MM.1S (cell line): ENCODE measurements around the gene SP6.

ENCODE experiments used
- DNase-seq: peaks from one replicate; pipeline ENCODE4 v3.0.0-alpha.2; 2015
- H2AFZ ChIP-seq: fragments of 300-600 bp; sonication (generic); 2 replicates; pipeline ENCODE4 v1.6.0; 2016; ENCODE audit warnings: antibody characterized with exemption, low read length
- H3F3A ChIP-seq: fragments of 300-600 bp; sonication (generic); 2 replicates; pipeline ENCODE4 v1.6.1; 2016; ENCODE audit warnings: mild to moderate bottlenecking, antibody characterized with exemption, low read length, moderate library complexity, mixed read lengths; ENCODE audit not compliant: insufficient read depth
- H3K27ac ChIP-seq: fragments of 300-600 bp; sonication (generic); 2 replicates; pipeline ENCODE4 v1.5.1; 2016; ENCODE audit warnings: mild to moderate bottlenecking, low read length
- H3K27me3 ChIP-seq: fragments of 300-600 bp; sonication (generic); replicated peaks from 2 replicates; pipeline ENCODE4 v1.6.0; 2016; ENCODE audit warnings: low read length; ENCODE audit not compliant: insufficient read depth
- H3K36me3 ChIP-seq: fragments of 300-600 bp; sonication (generic); replicated peaks from 2 replicates; pipeline ENCODE4 v1.6.1; 2016; ENCODE audit warnings: mild to moderate bottlenecking, low read length, mixed read lengths; ENCODE audit not compliant: insufficient read depth
- H3K4me1 ChIP-seq: fragments of 300-600 bp; sonication (generic); 2 replicates; pipeline ENCODE4 v1.6.1; 2016; ENCODE audit warnings: low read length, mixed read lengths
- H3K4me2 ChIP-seq: fragments of 300-600 bp; sonication (generic); 2 replicates; pipeline ENCODE4 v1.6.0; 2016; ENCODE audit warnings: low read depth, low read length
- H3K4me3 ChIP-seq: fragments of 300-600 bp; sonication (generic); 2 replicates; pipeline ENCODE4 v1.5.1; 2016; ENCODE audit warnings: low read length, mixed read lengths
- H3K79me2 ChIP-seq: fragments of 300-600 bp; sonication (generic); 2 replicates; pipeline ENCODE4 v1.6.1; 2016; ENCODE audit warnings: mixed run types, low read length, mixed read lengths
- H3K9ac ChIP-seq: fragments of 300-600 bp; sonication (generic); 2 replicates; pipeline ENCODE4 v1.6.1; 2016; ENCODE audit warnings: low read length, mixed read lengths
- H3K9me2 ChIP-seq: fragments of 300-600 bp; sonication (generic); replicated peaks from 2 replicates; pipeline ENCODE4 v1.6.1; 2016; ENCODE audit warnings: mild to moderate bottlenecking, low read length, mixed read lengths; ENCODE audit not compliant: insufficient read depth
- H3K9me3 ChIP-seq: fragments of 300-600 bp; sonication (generic); replicated peaks from 2 replicates; pipeline ENCODE4 v1.6.1; 2016; ENCODE audit warnings: mild to moderate bottlenecking, low read length, mixed read lengths; ENCODE audit not compliant: insufficient read depth
- H4K20me1 ChIP-seq: fragments of 300-600 bp; sonication (generic); 2 replicates; pipeline ENCODE4 v1.6.1; 2016; ENCODE audit warnings: mild to moderate bottlenecking, low read length, moderate library complexity, mixed read lengths; ENCODE audit not compliant: insufficient read depth
- EZH2 ChIP-seq: fragments of 300-600 bp; sonication (generic); optimal IDR thresholded peaks from 2 replicates; pipeline ENCODE3; 2017; ENCODE audit warnings: low read depth, mild to moderate bottlenecking, antibody characterized with exemption, low read length, mixed read lengths
- EZH2phosphoT487 ChIP-seq: fragments of 300-600 bp; sonication (generic); IDR thresholded peaks from 2 replicates; pipeline ENCODE4 v1.6.1; 2018; ENCODE audit warnings: antibody characterized with exemption, low read length
- TF ChIP-seq, protein P1 (sequence below): fragments of 300-600 bp; sonication (generic); IDR thresholded peaks from 2 replicates; pipeline ENCODE4 v1.5.1; 2016; ENCODE audit warnings: antibody characterized with exemption, low read length, mixed read lengths

The SP6 gene

DNA sequence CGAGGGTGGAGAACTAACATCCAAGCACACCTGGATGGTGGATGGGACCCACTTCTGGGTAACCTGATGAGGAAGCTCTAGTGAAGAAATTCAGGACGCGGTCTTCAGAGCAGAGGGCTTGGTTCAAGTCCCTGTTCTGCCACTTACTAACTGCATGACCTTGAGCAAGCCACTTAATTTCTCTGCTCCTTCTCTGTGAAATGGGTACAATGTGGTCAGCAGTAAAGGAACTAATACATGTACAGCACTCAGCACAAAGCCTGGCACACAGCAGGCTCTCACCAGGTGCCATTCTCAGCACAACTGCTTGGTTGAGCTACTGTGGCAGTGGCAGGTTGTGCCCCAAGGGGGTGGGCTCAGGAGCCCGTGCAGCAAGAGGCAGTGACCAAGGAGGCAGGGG lies 27.4 kb downstream of the SP6 start:
- TF ChIP-seq, protein P1, sequence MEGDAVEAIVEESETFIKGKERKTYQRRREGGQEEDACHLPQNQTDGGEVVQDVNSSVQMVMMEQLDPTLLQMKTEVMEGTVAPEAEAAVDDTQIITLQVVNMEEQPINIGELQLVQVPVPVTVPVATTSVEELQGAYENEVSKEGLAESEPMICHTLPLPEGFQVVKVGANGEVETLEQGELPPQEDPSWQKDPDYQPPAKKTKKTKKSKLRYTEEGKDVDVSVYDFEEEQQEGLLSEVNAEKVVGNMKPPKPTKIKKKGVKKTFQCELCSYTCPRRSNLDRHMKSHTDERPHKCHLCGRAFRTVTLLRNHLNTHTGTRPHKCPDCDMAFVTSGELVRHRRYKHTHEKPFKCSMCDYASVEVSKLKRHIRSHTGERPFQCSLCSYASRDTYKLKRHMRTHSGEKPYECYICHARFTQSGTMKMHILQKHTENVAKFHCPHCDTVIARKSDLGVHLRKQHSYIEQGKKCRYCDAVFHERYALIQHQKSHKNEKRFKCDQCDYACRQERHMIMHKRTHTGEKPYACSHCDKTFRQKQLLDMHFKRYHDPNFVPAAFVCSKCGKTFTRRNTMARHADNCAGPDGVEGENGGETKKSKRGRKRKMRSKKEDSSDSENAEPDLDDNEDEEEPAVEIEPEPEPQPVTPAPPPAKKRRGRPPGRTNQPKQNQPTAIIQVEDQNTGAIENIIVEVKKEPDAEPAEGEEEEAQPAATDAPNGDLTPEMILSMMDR: no peak
- TF ChIP-seq EZH2phosphoT487 (no peak), EZH2 (no peak)
- Histone ChIP-seq H3K4me1 (peaks cover 15% of the 10 kb centered on the region; the same call in 1 of the 2 replicates), H3K4me2 (no peak overlapping the region), H3K27me3 (no peaks in the 10 kb centered on the region), H4K20me1 (no peaks in the 10 kb centered on the region), H3K36me3 (no peaks in the 10 kb centered on the region), H3K9me3 (no peaks in the 10 kb centered on the region), H3F3A (no peaks in the 10 kb centered on the region), H3K27ac (no peak overlapping the region), H3K79me2 (peaks cover 23% of the 10 kb centered on the region), H2AFZ (no peak overlapping the region), H3K9ac (no peak overlapping the region), H3K4me3 (no peak overlapping the region), H3K9me2 (no peaks in the 10 kb centered on the region)
- DNase-seq: no peak

DNA sequence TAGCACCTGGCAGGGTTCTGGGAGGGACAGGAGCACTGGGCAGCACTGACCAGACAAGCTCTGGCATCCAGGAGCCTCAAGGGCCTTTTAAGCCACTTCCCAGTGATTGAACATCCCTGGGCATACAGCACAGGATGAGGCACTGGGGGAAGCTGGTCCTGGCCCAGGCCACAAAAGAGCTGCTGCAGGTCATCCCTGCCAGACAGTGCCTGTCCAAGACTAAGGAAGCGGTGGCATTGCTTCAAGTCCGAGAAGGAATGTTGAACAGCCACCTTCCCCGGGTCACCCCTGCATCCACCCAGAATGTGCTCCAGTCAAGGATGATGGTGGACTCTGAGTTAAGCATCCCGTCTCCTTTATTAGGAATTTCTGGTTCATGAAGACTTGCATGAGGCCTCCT lies 28.2 kb downstream of the SP6 start:
- TF ChIP-seq, protein P1: no peak
- TF ChIP-seq EZH2: no peak
- TF ChIP-seq EZH2phosphoT487: no peak
- Histone ChIP-seq H2AFZ (no peak overlapping the region), H3K9ac (no peak overlapping the region), H4K20me1 (no peaks in the 10 kb centered on the region), H3K36me3 (no peaks in the 10 kb centered on the region), H3K4me3 (no peak overlapping the region), H3K9me3 (no peaks in the 10 kb centered on the region), H3K4me1 (peaks cover 15% of the 10 kb centered on the region; the same call in 1 of the 2 replicates), H3K27me3 (no peaks in the 10 kb centered on the region), H3K27ac (no peak overlapping the region), H3K79me2 (peaks cover 19% of the 10 kb centered on the region), H3K4me2 (peak overlapping the region; percentile 88), H3F3A (no peaks in the 10 kb centered on the region), H3K9me2 (no peaks in the 10 kb centered on the region)
- DNase-seq: no peak

DNA sequence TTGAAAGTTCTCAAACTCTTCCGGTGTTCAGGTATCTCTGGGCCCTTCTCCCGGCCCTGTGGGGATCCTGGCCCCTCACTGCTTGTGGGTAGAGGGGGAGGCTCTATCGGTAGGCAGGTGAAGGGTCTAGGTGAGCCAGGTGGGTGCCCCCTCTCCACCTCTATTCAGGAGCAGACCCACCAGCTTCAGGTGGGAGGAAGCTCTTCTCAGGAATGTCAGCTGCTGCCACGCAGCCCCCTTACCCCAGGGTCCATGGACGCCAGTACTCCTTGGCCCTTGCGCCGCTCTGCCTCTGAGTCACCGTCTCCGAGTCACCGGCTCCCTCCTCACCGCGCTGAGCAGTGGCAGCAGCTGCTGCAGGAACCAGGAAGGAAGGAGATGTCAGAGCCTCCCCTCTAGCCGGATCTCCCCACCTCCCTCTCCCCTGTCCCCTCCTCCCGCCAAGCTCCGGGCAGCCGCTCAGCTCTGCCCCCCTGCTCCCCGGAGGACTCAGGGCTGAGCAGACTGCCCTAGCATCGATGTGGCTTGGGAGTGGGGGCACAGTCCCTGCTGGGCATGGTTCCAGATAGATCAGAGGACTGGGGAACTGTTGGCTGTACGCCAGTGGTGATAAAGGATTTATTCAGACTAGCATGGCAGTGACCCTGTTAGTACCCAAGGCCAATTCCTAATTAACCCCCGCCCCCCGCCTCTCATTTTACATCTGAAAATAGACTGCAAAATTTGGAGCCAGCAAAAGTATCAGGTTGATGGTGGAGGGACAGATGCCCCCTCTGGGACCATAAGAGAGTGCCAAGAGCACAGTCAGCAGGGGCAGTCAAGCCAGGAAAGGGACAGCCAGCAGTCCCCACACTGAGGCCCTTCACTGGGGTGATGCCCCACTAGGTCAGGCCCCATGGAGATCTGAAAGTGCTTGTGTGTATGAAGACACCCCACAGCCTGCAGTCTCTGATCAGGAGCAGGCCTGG lies 29.3 kb downstream of the SP6 start, which contains the start of gene OSBPL7:
Gene OSBPL7 (minus strand): TSS at position 371 of the 968 bp plus-strand sequence. CDS start 1,516 bp downstream, outside the sequence.
- no peaks in the 10 kb centered on the region for H3K27me3 ChIP-seq
- H3K4me1 ChIP-seq: peaks cover 15% of the 10 kb centered on the region; the same call in 1 of the 2 replicates
- peak within 1 kb of the TSS; percentile 91 for H3K4me3 ChIP-seq
- peak within 1 kb of the TSS; percentile 88 for H3K4me2 ChIP-seq
- H3K9me2 ChIP-seq: no peaks in the 10 kb centered on the region
- TF ChIP-seq EZH2phosphoT487 (no peak), EZH2 (no peak)
- TF ChIP-seq, protein P1: peak; percentile 59
- peaks cover 19% of the 10 kb centered on the region for H3K79me2 ChIP-seq
- peak within 1 kb of the TSS; percentile 4; the same call in 1 of the 2 replicates for H3K27ac ChIP-seq
- H2AFZ ChIP-seq: peak within 1 kb of the TSS; percentile 72
- no peaks in the 10 kb centered on the region for H3F3A ChIP-seq
- no peaks in the 10 kb centered on the region for H4K20me1 ChIP-seq
- H3K9me3 ChIP-seq: no peaks in the 10 kb centered on the region
- peak within 1 kb of the TSS; percentile 76 for H3K9ac ChIP-seq
- DNase-seq: peak; percentile 76
- no peaks in the 10 kb centered on the region for H3K36me3 ChIP-seq
